GM12878 (cell line): ENCODE measurements around the gene KCND2. TPM values are rescaled to one million over a fixed set of nuclear protein-coding genes. Genes with fewer than 3 reads are reported as not detected.

Source experiments
- ATAC-seq: fragments of 200-7000 bp; cut with Tn5 transposase; 3 replicates; pipeline ENCODE4 v1.9.1; 2020; ENCODE audit warnings: mild to moderate bottlenecking, moderate library complexity
- BruUV-seq: library from RNA; stranded (reverse); fragments of 400-500 nt; replicated peaks from 2 replicates; lab custom pipeline; 2021; lab: Mats Ljungman, UMichigan
- CTCF ChIA-PET: fragments of 300-600 bp; sonication (Branson Sonifier 250); formaldehyde crosslinking; extraction: SDS; loops from one replicate; lab custom pipeline; 2021; ENCODE audit warnings: inconsistent platforms; lab: Yijun Ruan, JAX
- POLR2A ChIA-PET: fragments of 350-600 bp; formaldehyde crosslinking; extraction: SDS; loops from one replicate; lab custom pipeline; 2021; ENCODE audit warnings: inconsistent platforms; lab: Charles Lee
- RAD21 ChIA-PET: fragments of 300-600 bp; sonication (Branson Sonifier 250); formaldehyde crosslinking; loops from one replicate; lab custom pipeline; 2023; ENCODE audit warnings: antibody characterized with exemption; ENCODE audit not compliant: unreplicated experiment; lab: Charles Lee
- SMC1A ChIA-PET: fragments of 300-600 bp; sonication (Branson Sonifier 250); formaldehyde crosslinking; loops from one replicate; lab custom pipeline; 2023; ENCODE audit not compliant: unreplicated experiment, uncharacterized antibody; lab: Charles Lee
- DNase-seq: peaks from one replicate; pipeline ENCODE4 v3.0.0-alpha.2; 2011; ENCODE audit warnings: low read depth, low spot score
- FAIRE-seq: peaks from 3 replicates; lab custom pipeline; 2011; peaks lifted over from hg19 to GRCh38; lab: Jason Lieb, UNC
- H2AFZ ChIP-seq: 2 replicates; pipeline ENCODE4 v1.6.0; 2011; ENCODE audit warnings: low read depth, low read length, control low read depth; ENCODE audit not compliant: control insufficient read depth
- H3K27ac ChIP-seq: 2 replicates; pipeline ENCODE4 v1.5.1; 2011; ENCODE audit warnings: control low read depth; ENCODE audit not compliant: control insufficient read depth, insufficient read depth
- H3K27me3 ChIP-seq, 2 experiments: replicated peaks in 1 of 2; 2 replicates each; pipeline versions ENCODE4 v1.6.0 to v1.6.1; 2011; ENCODE audit warnings: low read length in 1 of 2; ENCODE audit not compliant: control insufficient read depth in 2 of 2, insufficient read depth in 2 of 2
- H3K36me3 ChIP-seq, 2 experiments: 2 replicates each; pipeline ENCODE4 v1.5.1; 2011; ENCODE audit warnings: low read length in 1 of 2; ENCODE audit not compliant: control insufficient read depth in 2 of 2, insufficient read depth in 2 of 2
- H3K4me1 ChIP-seq: 2 replicates; pipeline ENCODE4 v1.6.1; 2011; ENCODE audit warnings: mild to moderate bottlenecking, low read length, moderate library complexity, mixed read lengths; ENCODE audit not compliant: control insufficient read depth, insufficient read depth
- H3K4me2 ChIP-seq: 2 replicates; pipeline ENCODE4 v1.6.0; 2011; ENCODE audit warnings: control low read depth; ENCODE audit not compliant: control insufficient read depth, insufficient read depth
- H3K4me3 ChIP-seq: fragments of 200-600 bp; sonication (generic); 2 replicates; pipeline ENCODE4 v1.5.1; 2016
- H3K79me2 ChIP-seq: 2 replicates; pipeline ENCODE4 v1.6.0; 2011; ENCODE audit warnings: low read length; ENCODE audit not compliant: control insufficient read depth, insufficient read depth
- H3K9ac ChIP-seq: 2 replicates; pipeline ENCODE4 v1.8.0; 2011; ENCODE audit warnings: low read length, control low read depth, mixed read lengths; ENCODE audit not compliant: control insufficient read depth, insufficient read depth
- H3K9me3 ChIP-seq: replicated peaks from 3 replicates; pipeline ENCODE4 v1.5.1; 2011; ENCODE audit warnings: mild to moderate bottlenecking, low read length; ENCODE audit not compliant: control insufficient read depth, insufficient read depth
- H4K20me1 ChIP-seq: 2 replicates; pipeline ENCODE4 v1.6.0; 2011; ENCODE audit not compliant: control insufficient read depth, insufficient read depth
- ATF3 ChIP-seq: IDR thresholded peaks from 2 replicates; pipeline ENCODE4 v1.6.1; 2011; ENCODE audit warnings: low read depth, mild to moderate bottlenecking, low read length, moderate library complexity, borderline replicate concordance; ENCODE audit errors: extremely low read depth
- E2F4 ChIP-seq: IDR thresholded peaks from 2 replicates; pipeline ENCODE4 v1.6.1; 2012; ENCODE audit warnings: low read depth, low read length, improper control_type of control experiment
- IRF4 ChIP-seq: IDR thresholded peaks from 2 replicates; pipeline ENCODE4 v1.6.1; 2011; ENCODE audit warnings: low read depth, low read length
- NRF1 ChIP-seq: conservative IDR thresholded peaks from 2 replicates; pipeline ENCODE4 v1.6.1; 2011; ENCODE audit warnings: mild to moderate bottlenecking, low read depth, low read length, improper control_type of control experiment
- PAX5 ChIP-seq: IDR thresholded peaks from 2 replicates; pipeline ENCODE4 v1.6.1; 2011; ENCODE audit warnings: low read depth, low read length, borderline replicate concordance
- POLR2A ChIP-seq: IDR thresholded peaks from 2 replicates; pipeline ENCODE4 v1.6.1; 2011; ENCODE audit warnings: low read depth, mild to moderate bottlenecking, low read length
- SKIL ChIP-seq: fragments of 450-650 bp; IDR thresholded peaks from 2 replicates; pipeline ENCODE4 v1.6.1; 2017; ENCODE audit warnings: mild to moderate bottlenecking, low read depth, inconsistent platforms; ENCODE audit not compliant: poor library complexity, severe bottlenecking
- TAF1 ChIP-seq: IDR thresholded peaks from 2 replicates; pipeline ENCODE4 v1.6.1; 2011; ENCODE audit warnings: mild to moderate bottlenecking, low read depth, low read length, borderline replicate concordance
- in situ Hi-C: fragments of 300-500 bp; cut with MboI; formaldehyde crosslinking; loops from 9 replicates; pipeline ENCODE4 v1.14.3; 2018; ENCODE audit warnings: mixed read lengths
- intact Hi-C: fragments of 100-400 bp; cut with micrococcal nuclease; formaldehyde crosslinking; loops from one replicate; pipeline ENCODE4 v1.14.2; 2022; ENCODE audit not compliant: unreplicated experiment
- polyA plus RNA-seq, 11 experiments: library from polyadenylated mRNA; depleted of rRNA in 4 of 11; unstranded in 6 of 11; stranded (reverse) in 5 of 11; fragments of >200 nt; fragmentation: Nextera tagmentation in 4 of 11; fragmentation: Illumina TruSeq in 1 of 11; extraction: Ambion mirVana in 4 of 11; extraction: Trizol in 1 of 11; gene quantifications; 1 replicate in 1 of 11; 2 replicates in 10 of 11; pipeline versions ENCODE4 v1.2.1 to v1.2.3, GENCODE V29; 2011 to 2016; ENCODE audit warnings: inconsistent platforms in 2 of 11, missing spikeins in 2 of 11, low read depth in 1 of 11
- total RNA-seq, 4 experiments: library from RNA; depleted of rRNA in 3 of 4; stranded (reverse); fragments of >200 nt in 3 of 4; fragmentation: Illumina TruSeq in 1 of 4; extraction: Trizol in 1 of 4; gene quantifications; 2 replicates each; pipeline versions ENCODE4 v1.2.1 to v1.2.3, GENCODE V29; 2013 to 2021
- TF ChIP-seq, protein P1 (sequence below): fragments of 450-650 bp; IDR thresholded peaks from 2 replicates; pipeline ENCODE4 v1.6.1; 2017; ENCODE audit warnings: antibody characterized with exemption, mild to moderate bottlenecking, moderate library complexity
- TF ChIP-seq, protein P2 (sequence below): fragments of 450-650 bp; IDR thresholded peaks from 2 replicates; pipeline ENCODE4 v1.6.1; 2016; ENCODE audit warnings: mild to moderate bottlenecking
- TF ChIP-seq, protein P3 (sequence below): fragments of 450-650 bp; formaldehyde crosslinking; IDR thresholded peaks from 2 replicates; pipeline ENCODE4 v1.5.0; 2022; ENCODE audit warnings: mild to moderate bottlenecking, missing genetic modification characterization

KCND2 gene
- total and polyA plus RNA-seq, 10 of the 15 experiments (the other 5 are each of a cell fraction or from before 2014, with no cell fraction given), result 3.6 to 22.3 (median 6.3) TPM

GRCh38 chr7:120732256-120732655 is 459.3 kb downstream of the KCND2 start:
- no TSS peak for BruUV-seq
- no peaks in the 10 kb centered on the region for H3K9me3 ChIP-seq
- H3K27ac ChIP-seq, result no peak overlapping the region
- in situ Hi-C loops (no loop called here), intact Hi-C loops (no loop called here)
- DNase-seq (no peak), FAIRE-seq (no peak), ATAC-seq (no peak)
- no peak overlapping the region for H3K4me2 ChIP-seq
- no peak overlapping the region for H3K4me3 ChIP-seq
- no peaks in the 10 kb centered on the region for H3K79me2 ChIP-seq
- ChIA-PET RAD21 (interaction anchor here (0.6 kb wide), 1 partner anchor 111 kb away, joined by 3 read pairs; no protein-coding TSS in a partner anchor), CTCF (interaction anchor here (0.7 to 1.1 kb wide), 2 partner anchors 10 to 173 kb away, joined by 3 read pairs; no protein-coding TSS in a partner anchor), POLR2A (no interaction called here), SMC1A (interaction anchor here (0.9 to 1.8 kb wide), 4 partner anchors 9 to 172 kb away, joined by 4 to 5 read pairs (median 4); no protein-coding TSS in a partner anchor)
- no peak overlapping the region for H2AFZ ChIP-seq
- H4K20me1 ChIP-seq, result no peaks in the 10 kb centered on the region
- no peaks in the 10 kb centered on the region for H3K27me3 ChIP-seq
- no peaks in the 10 kb centered on the region for H3K4me1 ChIP-seq
- H3K36me3 ChIP-seq, result no peaks in the 10 kb centered on the region
- no peak overlapping the region for H3K9ac ChIP-seq
- TF ChIP-seq, protein P1, sequence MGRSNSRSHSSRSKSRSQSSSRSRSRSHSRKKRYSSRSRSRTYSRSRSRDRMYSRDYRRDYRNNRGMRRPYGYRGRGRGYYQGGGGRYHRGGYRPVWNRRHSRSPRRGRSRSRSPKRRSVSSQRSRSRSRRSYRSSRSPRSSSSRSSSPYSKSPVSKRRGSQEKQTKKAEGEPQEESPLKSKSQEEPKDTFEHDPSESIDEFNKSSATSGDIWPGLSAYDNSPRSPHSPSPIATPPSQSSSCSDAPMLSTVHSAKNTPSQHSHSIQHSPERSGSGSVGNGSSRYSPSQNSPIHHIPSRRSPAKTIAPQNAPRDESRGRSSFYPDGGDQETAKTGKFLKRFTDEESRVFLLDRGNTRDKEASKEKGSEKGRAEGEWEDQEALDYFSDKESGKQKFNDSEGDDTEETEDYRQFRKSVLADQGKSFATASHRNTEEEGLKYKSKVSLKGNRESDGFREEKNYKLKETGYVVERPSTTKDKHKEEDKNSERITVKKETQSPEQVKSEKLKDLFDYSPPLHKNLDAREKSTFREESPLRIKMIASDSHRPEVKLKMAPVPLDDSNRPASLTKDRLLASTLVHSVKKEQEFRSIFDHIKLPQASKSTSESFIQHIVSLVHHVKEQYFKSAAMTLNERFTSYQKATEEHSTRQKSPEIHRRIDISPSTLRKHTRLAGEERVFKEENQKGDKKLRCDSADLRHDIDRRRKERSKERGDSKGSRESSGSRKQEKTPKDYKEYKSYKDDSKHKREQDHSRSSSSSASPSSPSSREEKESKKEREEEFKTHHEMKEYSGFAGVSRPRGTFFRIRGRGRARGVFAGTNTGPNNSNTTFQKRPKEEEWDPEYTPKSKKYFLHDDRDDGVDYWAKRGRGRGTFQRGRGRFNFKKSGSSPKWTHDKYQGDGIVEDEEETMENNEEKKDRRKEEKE, result no peak
- TF ChIP-seq IRF4, result no peak
- TF ChIP-seq, protein P2, sequence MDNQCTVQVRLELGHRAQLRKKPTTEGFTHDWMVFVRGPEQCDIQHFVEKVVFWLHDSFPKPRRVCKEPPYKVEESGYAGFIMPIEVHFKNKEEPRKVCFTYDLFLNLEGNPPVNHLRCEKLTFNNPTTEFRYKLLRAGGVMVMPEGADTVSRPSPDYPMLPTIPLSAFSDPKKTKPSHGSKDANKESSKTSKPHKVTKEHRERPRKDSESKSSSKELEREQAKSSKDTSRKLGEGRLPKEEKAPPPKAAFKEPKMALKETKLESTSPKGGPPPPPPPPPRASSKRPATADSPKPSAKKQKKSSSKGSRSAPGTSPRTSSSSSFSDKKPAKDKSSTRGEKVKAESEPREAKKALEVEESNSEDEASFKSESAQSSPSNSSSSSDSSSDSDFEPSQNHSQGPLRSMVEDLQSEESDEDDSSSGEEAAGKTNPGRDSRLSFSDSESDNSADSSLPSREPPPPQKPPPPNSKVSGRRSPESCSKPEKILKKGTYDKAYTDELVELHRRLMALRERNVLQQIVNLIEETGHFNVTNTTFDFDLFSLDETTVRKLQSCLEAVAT, result no peak
- TF ChIP-seq NRF1, result no peak
- TF ChIP-seq POLR2A, result no peak
- TF ChIP-seq SKIL, result no peak
- no peak for TF ChIP-seq ATF3
- TF ChIP-seq TAF1, result no peak
- TF ChIP-seq, protein P3, sequence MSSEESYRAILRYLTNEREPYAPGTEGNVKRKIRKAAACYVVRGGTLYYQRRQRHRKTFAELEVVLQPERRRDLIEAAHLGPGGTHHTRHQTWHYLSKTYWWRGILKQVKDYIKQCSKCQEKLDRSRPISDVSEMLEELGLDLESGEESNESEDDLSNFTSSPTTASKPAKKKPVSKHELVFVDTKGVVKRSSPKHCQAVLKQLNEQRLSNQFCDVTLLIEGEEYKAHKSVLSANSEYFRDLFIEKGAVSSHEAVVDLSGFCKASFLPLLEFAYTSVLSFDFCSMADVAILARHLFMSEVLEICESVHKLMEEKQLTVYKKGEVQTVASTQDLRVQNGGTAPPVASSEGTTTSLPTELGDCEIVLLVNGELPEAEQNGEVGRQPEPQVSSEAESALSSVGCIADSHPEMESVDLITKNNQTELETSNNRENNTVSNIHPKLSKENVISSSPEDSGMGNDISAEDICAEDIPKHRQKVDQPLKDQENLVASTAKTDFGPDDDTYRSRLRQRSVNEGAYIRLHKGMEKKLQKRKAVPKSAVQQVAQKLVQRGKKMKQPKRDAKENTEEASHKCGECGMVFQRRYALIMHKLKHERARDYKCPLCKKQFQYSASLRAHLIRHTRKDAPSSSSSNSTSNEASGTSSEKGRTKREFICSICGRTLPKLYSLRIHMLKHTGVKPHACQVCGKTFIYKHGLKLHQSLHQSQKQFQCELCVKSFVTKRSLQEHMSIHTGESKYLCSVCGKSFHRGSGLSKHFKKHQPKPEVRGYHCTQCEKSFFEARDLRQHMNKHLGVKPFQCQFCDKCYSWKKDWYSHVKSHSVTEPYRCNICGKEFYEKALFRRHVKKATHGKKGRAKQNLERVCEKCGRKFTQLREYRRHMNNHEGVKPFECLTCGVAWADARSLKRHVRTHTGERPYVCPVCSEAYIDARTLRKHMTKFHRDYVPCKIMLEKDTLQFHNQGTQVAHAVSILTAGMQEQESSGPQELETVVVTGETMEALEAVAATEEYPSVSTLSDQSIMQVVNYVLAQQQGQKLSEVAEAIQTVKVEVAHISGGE (CRISPR knock-in tag), result no peak
- TF ChIP-seq E2F4, result no peak
- TF ChIP-seq PAX5, result no peak
